Measurements from ENCODE around the gene BTBD7.
A peak's percentile ranks its signal among the peaks of the same experiment; 100 is the strongest.

BTBD7 gene

GRCh38 chr14:93322929-93323599 is 9.8 kb downstream of the BTBD7 start:
- TF ChIP-seq Cebpa-rat (IDR thresholded peaks at IDR 0.05) = no peak
- Histone ChIP-seq H3K9ac (peak overlapping the region in 3 of 11 experiments; percentile 2 to 20 (median 12); a peak in 2 of 22 replicates), H3K27me3 (no peaks in the 10 kb centered on the region), H3K4me3 (no peak overlapping the region), H3K4me2 (peak overlapping the region in 3 of 11 experiments; percentile 38 to 63 (median 61); a peak in 5 of 22 replicates), H3K36me3 (peaks cover 19 to 45% (median 32%) of the 10 kb centered on the region in 11 experiments; a peak in 20 of 22 replicates), H4K20me1 (peaks cover 69 to 100% (median 90%) of the 10 kb centered on the region in 11 experiments; a peak in 21 of 22 replicates), H3K9me3 (replicated peaks in 1 of 11) (no peaks in the 10 kb centered on the region), H3K4me1 (peaks cover 27 to 91% (median 34%) of the 10 kb centered on the region in 10 experiments), H3K27ac (peak overlapping the region in 6 of 11 experiments; percentile 14 to 75 (median 42); a peak in 8 of 22 replicates)

GRCh38 chr14:93320489-93320888 is 12.3 kb downstream of the BTBD7 start:
- Histone ChIP-seq H3K27ac (peak overlapping the region in 10 of 11 experiments; percentile 12 to 71 (median 66); a peak in 14 of 22 replicates), H3K4me2 (peak overlapping the region; percentile 66 to 83 (median 79)), H3K27me3 (no peaks in the 10 kb centered on the region), H3K9ac (peak overlapping the region in 2 of 11 experiments; percentile 0 to 5; a peak in 4 of 22 replicates), H3K4me1 (peaks cover 35 to 96% (median 43%) of the 10 kb centered on the region in 10 experiments), H4K20me1 (peaks cover 48 to 97% (median 79%) of the 10 kb centered on the region in 11 experiments; a peak in 20 of 22 replicates), H3K9me3 (replicated peaks in 1 of 11) (peaks cover 0 to 14% (median 10%) of the 10 kb centered on the region in 11 experiments; a peak in 12 of 22 replicates), H3K36me3 (peaks cover 25 to 63% (median 39%) of the 10 kb centered on the region in 11 experiments; a peak in 19 of 22 replicates), H3K4me3 (no peak overlapping the region)
- TF ChIP-seq Cebpa-rat (IDR thresholded peaks at IDR 0.05) = no peak

- TF ChIP-seq Cebpa-rat (IDR thresholded peaks at IDR 0.05) = no peak
These were observed 12.9 kb downstream of the BTBD7 start for GRCh38 chr14:93319958-93320357.

GRCh38 chr14:93319494-93319893 is 13.3 kb downstream of the BTBD7 start:
- peaks cover 39 to 97% (median 72%) of the 10 kb centered on the region in 11 experiments; a peak in 20 of 22 replicates for H4K20me1 ChIP-seq
- H3K4me3 ChIP-seq = no peak overlapping the region
- peaks cover 0 to 15% (median 10%) of the 10 kb centered on the region in 11 experiments; a peak in 12 of 22 replicates for H3K9me3 ChIP-seq (replicated peaks in 1 of 11)
- H3K4me2 ChIP-seq = peak overlapping the region; percentile 66 to 83 (median 79)
- H3K9ac ChIP-seq = peak overlapping the region in 5 of 11 experiments; percentile 36 to 67 (median 56); a peak in 7 of 22 replicates
- peak overlapping the region; percentile 31 to 71 (median 65); a peak in 20 of 22 replicates for H3K27ac ChIP-seq
- peaks cover 18 to 54% (median 29%) of the 10 kb centered on the region in 11 experiments; a peak in 19 of 22 replicates for H3K36me3 ChIP-seq
- peaks cover 35 to 86% (median 43%) of the 10 kb centered on the region in 10 experiments for H3K4me1 ChIP-seq
- no peaks in the 10 kb centered on the region for H3K27me3 ChIP-seq
- no peak for TF ChIP-seq Cebpa-rat (IDR thresholded peaks at IDR 0.05)

More at GRCh38 chr14:93319958-93320357, 12.9 kb downstream of the BTBD7 start:
- Histone ChIP-seq H4K20me1 (peaks cover 42 to 97% (median 74%) of the 10 kb centered on the region in 11 experiments; a peak in 20 of 22 replicates), H3K4me3 (no peak overlapping the region), H3K9ac (peak overlapping the region in 3 of 11 experiments; percentile 0 to 67 (median 5); a peak in 5 of 22 replicates), H3K4me1 (peaks cover 35 to 91% (median 43%) of the 10 kb centered on the region in 10 experiments), H3K9me3 (replicated peaks in 1 of 11) (peaks cover 0 to 15% (median 10%) of the 10 kb centered on the region in 11 experiments; a peak in 12 of 22 replicates), H3K36me3 (peaks cover 22 to 58% (median 34%) of the 10 kb centered on the region in 11 experiments; a peak in 19 of 22 replicates), H3K4me2 (peak overlapping the region; percentile 66 to 83 (median 79)), H3K27ac (peak overlapping the region in 10 of 11 experiments; percentile 12 to 71 (median 66); a peak in 19 of 22 replicates), H3K27me3 (no peaks in the 10 kb centered on the region)

GRCh38 chr14:93318927-93319326 is 13.9 kb downstream of the BTBD7 start:
- H3K4me2 ChIP-seq = peak overlapping the region; percentile 66 to 83 (median 79)
- H4K20me1 ChIP-seq = peaks cover 33 to 97% (median 67%) of the 10 kb centered on the region in 11 experiments; a peak in 20 of 22 replicates
- peak overlapping the region; percentile 31 to 71 (median 65); a peak in 21 of 22 replicates for H3K27ac ChIP-seq
- no peak for TF ChIP-seq Cebpa-rat (IDR thresholded peaks at IDR 0.05)
- peaks cover 12 to 48% (median 24%) of the 10 kb centered on the region in 11 experiments; a peak in 18 of 22 replicates for H3K36me3 ChIP-seq
- peak overlapping the region; percentile 36 to 67 (median 59); a peak in 20 of 22 replicates for H3K9ac ChIP-seq
- H3K27me3 ChIP-seq = no peaks in the 10 kb centered on the region
- H3K4me3 ChIP-seq = peak overlapping the region in 2 of 10 experiments; percentile 0 to 9; a peak in 2 of 20 replicates
- H3K4me1 ChIP-seq = peaks cover 35 to 81% (median 43%) of the 10 kb centered on the region in 10 experiments
- peaks cover 0 to 15% (median 10%) of the 10 kb centered on the region in 11 experiments; a peak in 12 of 22 replicates for H3K9me3 ChIP-seq (replicated peaks in 1 of 11)

GRCh38 chr14:93317875-93318807 is 14.7 kb downstream of the BTBD7 start:
- H3K4me1 ChIP-seq = peaks cover 35 to 73% (median 43%) of the 10 kb centered on the region in 10 experiments
- H3K4me2 ChIP-seq = peak overlapping the region; percentile 66 to 83 (median 79)
- H3K4me3 ChIP-seq = peak overlapping the region in 3 of 10 experiments; percentile 0 to 9 (median 4); a peak in 2 of 20 replicates
- H3K9me3 ChIP-seq (replicated peaks in 1 of 11) = peaks cover 0 to 15% (median 10%) of the 10 kb centered on the region in 11 experiments; a peak in 12 of 22 replicates
- H3K27ac ChIP-seq = peak overlapping the region; percentile 31 to 71 (median 65); a peak in 21 of 22 replicates
- peak overlapping the region; percentile 44 to 67 (median 59); a peak in 19 of 22 replicates for H3K9ac ChIP-seq
- H3K27me3 ChIP-seq = no peaks in the 10 kb centered on the region
- H3K36me3 ChIP-seq = peaks cover 8 to 40% (median 20%) of the 10 kb centered on the region in 11 experiments; a peak in 17 of 22 replicates
- TF ChIP-seq Cebpa-rat (IDR thresholded peaks at IDR 0.05) = no peak
- H4K20me1 ChIP-seq = peaks cover 28 to 97% (median 62%) of the 10 kb centered on the region in 11 experiments; a peak in 20 of 22 replicates

- H3K4me3 ChIP-seq = peak overlapping the region in 1 of 10 experiments; percentile 4; a peak in 1 of 20 replicates
- no peak for TF ChIP-seq Cebpa-rat (IDR thresholded peaks at IDR 0.05)
- H3K4me1 ChIP-seq = peaks cover 35 to 66% (median 43%) of the 10 kb centered on the region in 10 experiments
- H3K27me3 ChIP-seq = no peaks in the 10 kb centered on the region
- peaks cover 0 to 15% (median 10%) of the 10 kb centered on the region in 11 experiments; a peak in 12 of 22 replicates for H3K9me3 ChIP-seq (replicated peaks in 1 of 11)
- H3K4me2 ChIP-seq = peak overlapping the region; percentile 66 to 83 (median 79)
- peak overlapping the region; percentile 4 to 71 (median 65); a peak in 20 of 22 replicates for H3K27ac ChIP-seq
- H3K9ac ChIP-seq = peak overlapping the region in 6 of 11 experiments; percentile 2 to 44 (median 24); a peak in 4 of 22 replicates
- H4K20me1 ChIP-seq = peaks cover 29 to 97% (median 63%) of the 10 kb centered on the region in 11 experiments; a peak in 20 of 22 replicates
- peaks cover 7 to 32% (median 15%) of the 10 kb centered on the region in 11 experiments; a peak in 16 of 22 replicates for H3K36me3 ChIP-seq
These were observed 15.5 kb downstream of the BTBD7 start for GRCh38 chr14:93317210-93317874.
